OCI-LY1 (cell line): Measurements from ENCODE around the gene GALNT9.

ENCODE experiments used
- H2AFZ ChIP-seq: fragments of 200-600 bp; sonication (generic), shearing (Covaris generic); 2 replicates; pipeline ENCODE4 v1.6.0; 2014; ENCODE audit warnings: antibody characterized with exemption, mild to moderate bottlenecking, low read length
- H3F3A ChIP-seq: fragments of 200-600 bp; sonication (generic), shearing (Covaris generic); 2 replicates; pipeline ENCODE4 v1.6.0; 2014; ENCODE audit warnings: mild to moderate bottlenecking, antibody characterized with exemption, low read length, moderate library complexity; ENCODE audit not compliant: insufficient read depth
- H3K27ac ChIP-seq: fragments of 200-600 bp; sonication (generic); 2 replicates; pipeline ENCODE4 v1.5.1; 2014; ENCODE audit warnings: low read length, mixed run types, mild to moderate bottlenecking, low read depth; ENCODE audit not compliant: poor library complexity, severe bottlenecking
- H3K27me3 ChIP-seq: fragments of 200-600 bp; sonication (generic); 2 replicates; pipeline ENCODE4 v1.6.0; 2014; ENCODE audit warnings: antibody characterized with exemption, mild to moderate bottlenecking, low read length, moderate library complexity; ENCODE audit not compliant: insufficient read depth
- H3K36me3 ChIP-seq: fragments of 200-600 bp; sonication (generic); 2 replicates; pipeline ENCODE4 v1.6.1; 2014; ENCODE audit warnings: mild to moderate bottlenecking, antibody characterized with exemption, low read length, moderate library complexity, mixed read lengths; ENCODE audit not compliant: insufficient read depth
- H3K4me1 ChIP-seq: fragments of 200-600 bp; sonication (generic); 2 replicates; pipeline ENCODE4 v1.5.1; 2014; ENCODE audit warnings: mild to moderate bottlenecking, low read length, moderate library complexity; ENCODE audit not compliant: insufficient read depth, severe bottlenecking
- H3K4me2 ChIP-seq: fragments of 200-600 bp; sonication (generic), shearing (Covaris generic); 2 replicates; pipeline ENCODE4 v1.6.1; 2014; ENCODE audit warnings: low read length
- H3K4me3 ChIP-seq: fragments of 200-600 bp; sonication (generic); 2 replicates; pipeline ENCODE4 v1.5.1; 2014; ENCODE audit warnings: low read length, low read depth, mild to moderate bottlenecking, mixed read lengths; ENCODE audit not compliant: poor library complexity, severe bottlenecking
- H3K79me2 ChIP-seq: fragments of 200-600 bp; shearing (Covaris generic); 2 replicates; pipeline ENCODE4 v1.6.1; 2016; ENCODE audit warnings: mixed run types, low read length, mixed read lengths; ENCODE audit not compliant: insufficient read depth
- H3K9ac ChIP-seq: fragments of 200-600 bp; sonication (generic), shearing (Covaris generic); 2 replicates; pipeline ENCODE4 v1.6.1; 2014; ENCODE audit warnings: mild to moderate bottlenecking, low read length, mixed read lengths
- H3K9me2 ChIP-seq: fragments of 200-600 bp; sonication (generic), shearing (Covaris generic); 2 replicates; pipeline ENCODE4 v1.6.1; 2014; ENCODE audit warnings: low read depth, mild to moderate bottlenecking, low read length, mixed read lengths
- H3K9me3 ChIP-seq: fragments of 200-600 bp; shearing (Covaris generic); 2 replicates; pipeline ENCODE4 v1.6.1; 2014; ENCODE audit warnings: low read length, mixed read lengths
- H4K20me1 ChIP-seq: fragments of 200-600 bp; sonication (generic), shearing (Covaris generic); 2 replicates; pipeline ENCODE4 v1.6.0; 2016; ENCODE audit warnings: mild to moderate bottlenecking, low read length; ENCODE audit not compliant: insufficient read depth
- EZH2 ChIP-seq: fragments of 200-600 bp; sonication (generic), shearing (Covaris generic); IDR thresholded peaks from 2 replicates; pipeline ENCODE4 v1.8.0; 2017; ENCODE audit warnings: borderline replicate concordance, mixed run types, mild to moderate bottlenecking, antibody characterized with exemption, low read length, moderate library complexity, mixed read lengths
- TF ChIP-seq, protein P1 (sequence below): fragments of 200-600 bp; sonication (generic), shearing (Covaris generic); IDR thresholded peaks from 2 replicates; pipeline ENCODE4 v1.5.1; 2017; ENCODE audit warnings: mild to moderate bottlenecking, antibody characterized with exemption, low read length, moderate library complexity, mixed read lengths

Gene GALNT9

DNA sequence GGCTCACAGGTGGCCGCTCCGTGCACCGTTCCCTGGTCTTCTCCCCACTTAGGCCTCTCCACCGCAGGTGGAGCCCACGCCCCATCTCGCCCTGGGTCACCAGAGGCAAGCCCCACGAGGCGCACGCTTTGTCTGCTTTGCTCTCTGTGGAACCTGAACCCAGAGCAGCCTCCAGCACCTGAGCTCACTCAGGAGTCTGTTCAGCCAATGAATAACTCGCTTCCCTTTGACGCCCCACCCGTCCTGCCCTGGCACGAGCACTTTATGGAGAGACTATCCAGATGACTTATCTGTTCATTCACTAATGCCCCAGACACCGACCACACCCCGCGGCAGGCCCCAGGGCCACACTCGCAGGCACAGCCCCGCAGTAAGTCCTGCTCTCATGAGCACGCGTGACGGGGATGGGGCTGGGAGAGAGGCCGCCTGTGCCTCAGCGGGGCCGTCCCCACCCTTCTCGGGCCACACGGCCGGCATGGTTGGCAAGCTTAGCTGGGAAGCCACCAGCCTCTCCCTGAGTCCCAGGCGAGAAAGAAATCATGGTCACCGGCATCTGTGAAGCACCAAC, 100.1 kb downstream of the GALNT9 start:
- no peak overlapping the region for H3K9ac ChIP-seq
- no peak for TF ChIP-seq EZH2
- TF ChIP-seq, protein P1, sequence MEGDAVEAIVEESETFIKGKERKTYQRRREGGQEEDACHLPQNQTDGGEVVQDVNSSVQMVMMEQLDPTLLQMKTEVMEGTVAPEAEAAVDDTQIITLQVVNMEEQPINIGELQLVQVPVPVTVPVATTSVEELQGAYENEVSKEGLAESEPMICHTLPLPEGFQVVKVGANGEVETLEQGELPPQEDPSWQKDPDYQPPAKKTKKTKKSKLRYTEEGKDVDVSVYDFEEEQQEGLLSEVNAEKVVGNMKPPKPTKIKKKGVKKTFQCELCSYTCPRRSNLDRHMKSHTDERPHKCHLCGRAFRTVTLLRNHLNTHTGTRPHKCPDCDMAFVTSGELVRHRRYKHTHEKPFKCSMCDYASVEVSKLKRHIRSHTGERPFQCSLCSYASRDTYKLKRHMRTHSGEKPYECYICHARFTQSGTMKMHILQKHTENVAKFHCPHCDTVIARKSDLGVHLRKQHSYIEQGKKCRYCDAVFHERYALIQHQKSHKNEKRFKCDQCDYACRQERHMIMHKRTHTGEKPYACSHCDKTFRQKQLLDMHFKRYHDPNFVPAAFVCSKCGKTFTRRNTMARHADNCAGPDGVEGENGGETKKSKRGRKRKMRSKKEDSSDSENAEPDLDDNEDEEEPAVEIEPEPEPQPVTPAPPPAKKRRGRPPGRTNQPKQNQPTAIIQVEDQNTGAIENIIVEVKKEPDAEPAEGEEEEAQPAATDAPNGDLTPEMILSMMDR = no peak
- H3K27me3 ChIP-seq = no peaks in the 10 kb centered on the region

DNA sequence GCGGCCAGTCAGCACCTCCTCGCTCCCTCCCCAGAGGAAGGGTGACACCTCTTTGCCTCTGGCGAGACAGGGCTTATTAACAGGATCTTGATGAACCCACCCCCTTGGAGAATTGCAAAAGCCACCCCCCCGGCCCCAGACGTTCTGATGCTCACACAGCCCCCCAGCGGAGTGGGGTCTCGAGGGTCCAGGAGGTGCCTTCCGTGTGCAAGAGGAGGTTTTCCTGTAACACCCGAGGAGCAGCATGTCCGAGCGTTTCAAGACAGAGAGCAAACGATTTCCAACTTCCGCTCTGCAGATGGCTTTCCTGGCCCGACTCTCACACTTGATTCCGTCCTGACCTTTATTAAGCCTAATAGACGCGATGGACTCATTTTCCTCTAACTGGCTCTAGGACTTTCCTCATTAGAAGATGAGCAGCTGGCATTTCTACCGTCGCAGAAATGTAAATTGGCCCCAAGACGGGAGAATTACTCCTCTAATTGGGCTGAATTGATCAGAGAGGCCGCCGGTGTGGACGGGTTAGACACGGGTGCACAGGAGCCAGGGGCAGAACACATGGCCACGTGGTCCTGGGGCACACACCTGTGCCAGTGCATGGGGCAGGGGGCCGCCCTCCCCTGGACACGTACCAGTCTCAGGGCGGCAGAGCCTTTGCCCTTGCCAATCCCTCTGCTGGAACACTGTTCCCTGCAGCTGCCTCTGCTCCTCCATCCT, 100.8 kb downstream of the GALNT9 start:
- H3F3A ChIP-seq = no peaks in the 10 kb centered on the region
- H3K4me3 ChIP-seq = no peak overlapping the region
- H3K27me3 ChIP-seq = no peaks in the 10 kb centered on the region
- no peaks in the 10 kb centered on the region; the same call in 1 of the 2 replicates for H3K9me3 ChIP-seq
- H2AFZ ChIP-seq = no peak overlapping the region
- no peak overlapping the region for H3K4me2 ChIP-seq
- no peak overlapping the region for H3K27ac ChIP-seq
- H3K9ac ChIP-seq = no peak overlapping the region
- TF ChIP-seq EZH2 = no peak
- TF ChIP-seq, protein P1 = no peak
- H3K4me1 ChIP-seq = no peaks in the 10 kb centered on the region
- no peaks in the 10 kb centered on the region for H3K79me2 ChIP-seq
- no peaks in the 10 kb centered on the region for H3K36me3 ChIP-seq
- no peaks in the 10 kb centered on the region for H3K9me2 ChIP-seq
- no peaks in the 10 kb centered on the region for H4K20me1 ChIP-seq

More for the DNA sequence above, 100.1 kb downstream of the GALNT9 start:
- Histone ChIP-seq H3K9me2 (no peaks in the 10 kb centered on the region), H2AFZ (no peak overlapping the region), H3K4me1 (no peaks in the 10 kb centered on the region), H3K9me3 (no peaks in the 10 kb centered on the region; the same call in 1 of the 2 replicates), H3K79me2 (no peaks in the 10 kb centered on the region), H3K4me3 (no peak overlapping the region), H3K36me3 (no peaks in the 10 kb centered on the region), H3K4me2 (no peak overlapping the region), H3F3A (no peaks in the 10 kb centered on the region), H3K27ac (no peak overlapping the region), H4K20me1 (no peaks in the 10 kb centered on the region)

DNA sequence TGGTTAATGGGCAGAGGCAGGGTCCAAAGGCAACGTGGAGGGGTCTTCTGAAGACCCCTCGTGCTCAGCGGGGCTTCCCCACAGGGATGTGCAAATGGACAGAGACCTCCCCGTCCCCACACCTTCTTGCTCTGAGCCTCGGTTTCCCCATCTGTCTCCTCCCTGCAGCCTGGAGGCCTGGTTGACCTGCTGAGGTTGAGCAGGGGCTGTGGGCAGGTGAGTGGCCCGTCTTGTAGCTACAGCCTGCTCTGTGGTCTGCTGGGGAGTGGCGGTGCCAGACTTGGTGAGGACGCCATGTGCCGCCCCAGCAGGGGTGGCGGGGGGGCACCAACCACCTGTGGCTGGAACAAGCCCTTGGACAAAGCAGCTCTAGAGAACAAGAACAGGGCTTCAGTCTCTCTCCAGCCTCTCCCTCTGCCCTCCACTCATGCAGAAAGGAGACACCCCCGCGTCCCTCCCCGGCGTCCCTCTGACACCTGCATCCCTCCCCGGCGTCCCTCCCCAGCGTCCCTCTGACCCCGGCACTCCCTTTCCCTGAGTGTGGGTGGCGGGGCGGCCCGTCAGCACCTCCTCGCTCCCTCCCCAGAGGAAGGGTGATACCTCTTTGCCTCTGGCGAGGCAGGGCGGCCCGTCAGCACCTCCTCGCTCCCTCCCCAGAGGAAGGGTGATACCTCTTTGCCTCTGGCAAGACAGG, 101.5 kb downstream of the GALNT9 start:
- TF ChIP-seq EZH2 = no peak
- TF ChIP-seq, protein P1 = no peak
- H3K79me2 ChIP-seq = no peaks in the 10 kb centered on the region
- H3K9me3 ChIP-seq = no peaks in the 10 kb centered on the region; the same call in 1 of the 2 replicates
- no peaks in the 10 kb centered on the region for H3F3A ChIP-seq
- H3K4me1 ChIP-seq = no peaks in the 10 kb centered on the region
- H3K4me3 ChIP-seq = no peak overlapping the region
- H3K36me3 ChIP-seq = no peaks in the 10 kb centered on the region
- no peaks in the 10 kb centered on the region for H3K27me3 ChIP-seq
- no peak overlapping the region for H2AFZ ChIP-seq
- no peak overlapping the region for H3K4me2 ChIP-seq
- H4K20me1 ChIP-seq = no peaks in the 10 kb centered on the region
- no peak overlapping the region for H3K27ac ChIP-seq
- no peak overlapping the region for H3K9ac ChIP-seq
- no peaks in the 10 kb centered on the region for H3K9me2 ChIP-seq
